ENCODE measurements around the gene FOCAD.

Gene FOCAD

DNA sequence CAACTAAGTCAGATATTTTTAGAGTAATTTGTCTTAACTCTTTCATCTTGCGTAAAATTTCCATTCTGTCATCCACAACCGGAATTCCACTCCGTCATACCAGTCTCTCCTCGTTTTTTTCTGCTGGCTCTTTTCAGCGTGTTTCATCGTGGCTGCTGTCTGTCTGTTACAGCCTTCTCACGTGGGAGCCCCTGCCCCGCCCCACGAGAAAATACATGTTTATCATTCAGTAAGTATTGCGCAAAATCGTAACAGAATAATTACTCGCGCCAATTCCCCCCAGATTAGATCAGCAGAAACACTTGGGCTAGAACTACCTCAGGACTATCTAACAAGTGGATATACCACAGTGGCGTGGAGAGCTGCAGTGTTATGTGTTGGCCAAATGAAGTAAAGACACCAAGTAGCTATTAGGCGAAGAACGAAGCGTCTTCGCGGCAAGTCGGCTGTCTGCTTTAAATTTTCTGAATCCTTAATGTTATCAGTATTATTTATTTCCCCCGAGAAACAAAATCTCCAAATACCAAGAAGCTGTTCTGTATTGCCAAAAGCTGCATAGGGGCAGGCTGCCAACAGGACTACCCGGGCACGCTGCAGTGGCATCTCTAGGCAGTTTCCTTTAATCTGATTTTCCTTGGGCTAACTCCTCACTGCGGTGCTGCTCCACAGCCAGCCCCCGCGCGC, 566 bp upstream of the FOCAD start:
- DNase-seq: peak; percentile 80

DNA sequence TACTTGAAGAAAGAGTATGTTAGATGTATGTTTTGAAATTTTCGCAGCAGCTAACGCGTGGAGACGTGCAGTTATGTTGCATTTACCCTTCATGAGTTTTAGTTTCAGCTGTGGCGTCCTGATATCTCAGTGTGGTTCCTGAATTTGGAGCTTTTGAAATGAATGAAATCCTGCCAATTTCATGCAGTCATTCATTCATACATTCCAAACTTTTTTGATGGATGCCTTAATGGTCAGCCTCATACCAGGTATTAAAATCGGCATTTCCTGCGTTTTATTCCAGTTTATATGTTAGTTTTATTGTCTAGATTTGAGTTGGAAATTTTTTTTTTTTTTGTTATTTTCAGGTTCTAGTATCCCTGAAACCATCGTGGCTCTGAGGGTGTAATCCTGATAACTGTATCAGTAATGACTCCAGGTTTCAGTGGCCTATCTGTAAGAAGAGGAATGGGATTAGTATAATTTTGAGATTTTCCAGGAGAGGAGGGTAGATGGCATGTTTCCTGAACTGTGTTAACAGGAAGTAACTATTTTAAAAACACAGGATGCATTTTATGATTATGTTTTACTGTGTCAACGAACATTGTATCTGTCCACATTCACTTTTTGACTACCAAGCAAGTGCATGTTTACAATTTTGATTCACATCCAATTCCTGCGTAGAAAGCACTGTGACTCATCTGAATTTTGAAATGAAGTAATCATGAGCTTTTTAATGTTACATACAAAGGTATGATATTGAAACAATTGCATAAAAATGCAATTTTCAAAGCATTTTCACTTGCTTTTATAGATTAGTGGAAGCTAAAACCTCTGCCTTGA, 1.0 kb downstream of the FOCAD start:
- DNase-seq: no peak

DNA sequence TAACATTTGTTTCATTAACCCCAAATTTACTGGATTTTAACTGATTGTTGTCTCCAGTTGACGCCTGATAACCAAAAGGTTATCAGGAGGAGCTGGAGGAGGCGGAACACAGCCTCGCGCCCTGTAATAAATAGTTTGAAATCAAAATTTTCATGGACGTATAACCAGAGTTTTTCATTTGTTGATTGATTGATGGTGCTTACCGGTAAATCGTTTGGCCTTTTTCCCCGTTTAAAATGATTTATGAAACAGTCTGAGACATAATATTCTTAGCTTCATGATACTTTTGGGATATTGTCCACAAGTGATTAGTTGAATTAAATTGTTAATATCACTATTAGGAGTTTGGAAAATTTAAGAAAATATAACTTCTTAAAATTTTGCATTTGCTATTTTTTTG, 1.7 kb downstream of the FOCAD start:
- no peak for DNase-seq

DNA sequence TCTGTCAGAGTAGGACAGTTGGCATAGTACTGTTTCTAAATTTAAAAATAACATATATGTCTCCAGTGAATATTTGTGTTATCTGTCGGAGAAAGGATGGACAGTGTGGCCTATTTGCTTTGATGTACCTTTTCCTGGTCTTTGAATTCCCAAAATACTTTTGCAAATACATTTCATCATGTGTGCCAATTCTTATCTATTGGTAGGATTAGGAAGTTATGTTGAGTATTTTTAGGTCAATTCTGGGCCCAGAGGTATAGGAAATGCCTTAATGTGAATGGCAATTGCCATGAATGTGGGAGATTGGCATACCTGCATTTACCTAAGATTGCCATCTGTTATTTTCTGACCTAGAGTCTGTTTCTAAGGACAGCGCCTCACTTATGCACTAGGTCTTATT, 5.8 kb downstream of the FOCAD start:
- no peak for DNase-seq

DNA sequence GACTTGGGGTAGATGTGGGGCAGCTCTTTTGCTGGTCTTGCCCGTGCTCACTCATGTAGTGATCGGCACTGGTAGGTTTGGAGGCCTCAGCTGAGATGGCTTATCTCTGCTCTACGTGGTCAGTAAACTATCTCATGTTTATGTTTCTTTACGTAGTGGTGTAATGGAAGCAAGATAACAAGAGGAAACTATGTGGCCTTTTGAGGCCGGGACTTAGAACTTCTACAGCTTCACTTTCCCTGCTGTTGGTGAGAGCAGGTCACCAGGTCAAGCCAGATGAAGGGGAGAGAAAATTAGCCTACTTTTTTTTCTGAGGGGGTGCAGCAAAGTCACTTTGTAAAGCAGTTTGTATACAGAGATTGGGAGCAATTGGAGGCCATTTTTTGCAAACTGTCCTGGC, 8.5 kb downstream of the FOCAD start:
- no peak for DNase-seq

DNA sequence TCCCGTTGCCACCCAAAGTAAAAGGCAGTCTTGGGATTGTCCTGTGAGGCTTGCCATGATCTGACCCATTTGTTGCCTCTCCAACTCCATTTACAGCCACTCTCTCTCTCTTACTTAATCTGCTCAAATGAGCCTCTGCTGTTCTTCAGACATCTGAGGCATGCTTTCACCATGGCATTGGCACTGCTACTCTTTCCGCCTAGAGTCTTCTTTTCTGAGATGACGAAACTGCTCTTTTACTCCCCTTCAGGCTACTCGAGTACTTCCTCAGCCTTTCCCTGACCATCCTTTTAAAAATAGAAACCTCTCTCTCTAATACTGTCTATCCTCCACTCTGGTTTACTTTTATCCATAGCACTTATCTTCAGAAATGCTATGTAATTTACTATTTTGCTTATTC, 9.0 kb downstream of the FOCAD start:
- no peak for DNase-seq

DNA sequence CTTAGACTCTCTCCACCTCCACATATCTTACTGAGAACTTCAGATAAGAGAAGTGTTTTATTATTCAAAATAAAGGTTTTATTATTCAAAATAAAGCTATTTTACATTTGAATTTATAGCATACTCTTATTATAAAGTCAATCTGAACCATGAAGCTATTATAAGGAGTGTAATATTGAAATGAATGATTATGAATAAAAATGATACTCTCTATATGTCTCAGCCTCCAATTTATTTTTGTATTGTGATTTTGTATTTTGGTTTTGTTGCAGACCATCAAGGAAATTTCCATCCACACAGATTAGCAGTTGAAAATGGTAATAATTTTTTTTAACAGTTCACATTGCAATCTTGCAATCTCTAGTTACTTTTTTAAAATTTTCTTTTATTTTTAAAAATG, 10.2 kb downstream of the FOCAD start:
- no peak for DNase-seq

DNA sequence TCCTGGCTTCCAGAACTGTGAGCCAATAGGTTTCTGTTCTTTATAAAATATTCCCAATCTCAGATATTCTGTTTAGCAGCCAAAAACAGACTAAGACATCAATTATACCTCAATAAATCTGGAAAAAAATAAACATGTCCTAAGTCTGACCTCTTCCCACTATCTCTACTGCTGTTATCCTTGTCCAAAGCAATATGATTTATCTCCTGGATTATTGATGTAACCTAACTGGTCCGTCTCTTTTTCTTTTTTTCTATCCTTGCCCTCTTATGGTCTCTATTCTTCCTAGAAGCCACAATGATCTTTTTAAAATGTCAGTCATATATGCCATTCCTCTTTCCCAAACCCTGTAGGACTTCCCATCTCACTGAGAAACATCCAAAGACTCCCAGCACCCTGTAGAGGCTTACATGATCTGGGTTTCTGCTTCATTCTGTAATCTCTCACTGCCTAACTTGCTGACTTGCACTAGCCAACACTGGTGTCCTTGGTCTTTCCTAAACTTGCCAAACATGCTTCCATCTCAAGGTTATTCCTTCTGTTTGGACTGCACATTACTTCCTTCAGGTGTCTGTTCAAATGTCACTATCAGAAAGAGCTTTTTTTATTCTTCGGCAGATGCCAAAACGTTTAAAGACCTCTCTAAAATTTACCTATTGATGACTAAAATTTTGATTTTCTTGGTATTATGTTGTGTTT, 13.1 kb downstream of the FOCAD start:
- DNase-seq: no peak

DNA sequence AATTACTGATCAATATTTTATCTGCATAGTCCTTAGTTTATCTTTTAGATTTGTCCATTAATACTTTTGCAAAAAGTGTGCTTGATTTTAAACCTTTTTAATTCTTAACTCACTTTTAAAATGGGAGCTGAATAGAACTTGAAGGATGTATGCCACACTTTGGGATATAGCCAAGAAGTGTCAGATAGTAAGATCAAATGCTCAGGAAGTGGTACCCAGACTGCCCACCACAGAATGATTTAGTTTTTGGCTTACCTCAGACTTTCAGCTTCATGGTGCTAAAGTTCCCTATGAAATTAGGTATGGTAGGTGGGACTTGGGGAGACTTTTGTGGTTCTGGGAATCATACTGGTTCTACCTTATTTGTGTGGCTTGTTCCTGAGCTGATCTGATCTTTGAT, 14.7 kb downstream of the FOCAD start:
- no peak for DNase-seq

DNA sequence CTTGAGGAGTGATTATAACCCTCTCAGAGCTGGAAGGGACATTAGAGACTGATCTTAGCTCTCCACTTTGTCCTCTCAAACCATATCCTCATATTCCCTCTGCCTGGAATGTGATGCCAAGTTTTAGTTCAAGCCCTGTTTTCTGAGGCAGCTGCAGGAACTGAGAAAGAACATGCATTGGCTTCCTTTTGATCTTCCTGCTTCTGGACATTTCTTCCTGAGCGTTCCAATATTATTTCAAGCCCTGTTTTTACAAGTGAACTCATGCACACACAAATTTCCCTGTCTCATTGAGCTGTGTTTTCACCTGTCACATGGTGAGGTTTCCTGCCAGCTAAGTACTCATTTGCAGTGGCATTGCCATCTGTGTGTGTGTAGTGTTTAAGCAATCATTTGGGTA, 17.0 kb downstream of the FOCAD start:
- DNase-seq: no peak

DNA sequence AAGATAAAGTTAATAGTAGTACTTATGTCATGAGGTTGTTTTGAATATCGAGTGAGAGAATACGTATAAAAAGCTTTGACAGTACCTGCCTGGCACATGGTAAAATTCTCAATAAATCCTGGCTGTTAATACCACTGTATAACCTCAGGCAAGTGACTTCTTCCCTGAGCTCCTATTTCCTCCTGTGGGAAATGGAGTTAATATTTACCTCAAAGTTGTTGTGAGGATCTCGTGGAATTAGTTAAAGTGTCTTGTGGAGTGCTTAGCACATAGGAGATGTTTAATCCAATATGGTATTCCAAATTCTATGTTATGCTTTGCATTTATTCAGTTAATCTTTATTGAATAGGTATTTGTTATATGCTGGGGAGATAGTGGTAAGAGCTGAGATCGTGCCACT, 18.5 kb downstream of the FOCAD start:
- no peak for DNase-seq

DNA sequence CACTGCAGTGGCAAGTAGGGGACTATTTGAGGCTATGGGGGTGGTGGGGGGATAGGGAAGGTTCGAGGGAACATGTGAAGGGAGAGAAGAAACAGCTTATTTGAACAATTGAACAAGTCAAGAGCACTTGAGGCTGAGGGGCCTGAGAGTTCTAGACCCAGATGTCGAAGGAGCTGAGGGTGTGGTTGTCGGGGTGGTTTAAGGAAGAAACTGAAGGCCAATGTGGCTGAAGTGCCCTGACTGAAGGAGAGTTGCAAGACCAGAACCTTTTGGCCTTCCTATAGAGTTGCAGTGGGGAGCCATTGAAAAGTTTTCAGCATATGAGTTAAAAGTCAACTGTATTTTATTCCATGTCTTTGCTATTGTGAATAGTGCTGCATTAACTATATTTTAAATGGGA, 19.1 kb downstream of the FOCAD start:
- no peak for DNase-seq

DNA sequence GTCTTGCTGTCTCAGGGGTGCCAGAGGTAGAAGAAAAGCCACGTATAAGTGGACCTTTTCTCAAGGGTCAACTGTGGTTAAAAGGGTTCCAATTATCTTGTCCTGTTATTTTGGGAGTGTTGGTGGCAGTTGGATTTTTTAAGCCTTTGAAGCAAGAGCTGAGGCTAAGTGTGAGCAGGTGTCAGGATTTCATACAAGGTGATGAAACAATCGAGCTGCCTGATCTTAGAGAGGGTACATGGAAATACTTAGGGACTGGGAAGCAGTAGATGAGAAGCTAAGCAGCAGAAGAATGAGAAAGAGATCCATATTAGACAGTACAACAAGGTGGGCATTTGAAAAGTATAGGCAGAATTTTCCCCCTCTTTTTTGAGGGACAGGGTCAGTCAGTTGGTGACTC, 23.6 kb downstream of the FOCAD start:
- DNase-seq: no peak

DNA sequence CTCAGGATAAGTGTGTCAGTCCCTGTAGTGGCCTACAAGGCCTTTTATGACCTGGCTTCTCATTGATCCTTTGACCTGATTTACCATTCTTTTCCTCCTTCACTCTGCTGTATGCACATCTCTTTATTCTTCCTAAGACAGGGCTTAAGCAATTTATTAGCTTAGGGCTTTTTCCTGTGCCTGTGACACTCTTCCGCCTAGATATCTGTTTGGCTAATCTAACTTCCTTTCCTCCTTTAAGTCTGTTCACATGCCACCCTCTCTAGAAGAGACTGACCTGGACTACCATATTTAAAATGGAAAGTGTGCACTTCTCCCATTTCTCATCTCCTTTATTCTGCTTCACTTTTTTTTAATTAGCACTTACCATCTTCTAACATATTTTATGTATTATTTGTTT, 29.1 kb downstream of the FOCAD start:
- no peak for DNase-seq

DNA sequence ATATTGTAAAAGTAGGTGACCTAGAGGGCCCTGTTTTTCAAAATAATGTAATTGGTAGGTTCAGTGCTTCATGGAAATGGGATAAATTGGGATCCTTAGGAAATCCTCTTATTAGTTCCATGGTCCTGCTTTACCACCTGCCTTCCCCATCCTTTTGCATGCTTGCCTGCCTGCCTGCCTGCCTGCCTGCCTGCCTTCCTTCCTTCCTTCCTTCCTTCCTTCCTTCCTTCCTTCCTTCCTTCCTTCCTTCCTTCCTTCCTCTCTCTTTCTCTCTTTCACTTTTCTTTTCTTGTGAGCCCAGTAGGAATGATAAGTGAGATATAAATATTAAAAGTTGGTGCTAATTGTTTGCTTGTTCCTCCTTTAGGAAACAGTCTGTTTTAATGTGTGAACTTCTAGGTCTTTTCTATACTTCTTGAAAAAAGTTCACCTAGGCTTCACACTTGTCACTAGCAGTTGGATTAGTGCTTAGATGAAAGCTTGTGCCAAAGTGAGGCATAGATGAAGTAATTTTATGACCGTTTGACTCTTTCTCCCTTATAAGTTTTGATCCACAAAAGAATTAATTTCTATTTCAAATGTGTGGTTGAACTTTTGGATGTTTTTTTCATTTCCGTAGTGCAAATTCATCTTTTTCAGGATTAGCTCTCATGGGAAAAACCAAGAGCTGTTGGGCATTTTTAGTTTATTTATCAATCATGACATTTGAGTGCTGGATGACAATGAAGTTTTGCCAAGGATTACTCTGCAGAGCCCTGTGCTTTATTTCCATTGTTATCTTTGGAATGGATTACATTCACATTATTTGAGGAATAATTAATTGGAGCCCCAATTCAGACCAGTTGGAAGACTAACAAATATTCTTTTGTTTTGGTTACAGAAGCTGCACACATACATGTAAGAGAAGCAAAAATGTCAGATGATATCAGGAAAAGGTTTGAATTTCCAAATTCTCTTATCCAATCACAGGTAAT, 30.7 kb downstream of the FOCAD start:
- no peak for DNase-seq

DNA sequence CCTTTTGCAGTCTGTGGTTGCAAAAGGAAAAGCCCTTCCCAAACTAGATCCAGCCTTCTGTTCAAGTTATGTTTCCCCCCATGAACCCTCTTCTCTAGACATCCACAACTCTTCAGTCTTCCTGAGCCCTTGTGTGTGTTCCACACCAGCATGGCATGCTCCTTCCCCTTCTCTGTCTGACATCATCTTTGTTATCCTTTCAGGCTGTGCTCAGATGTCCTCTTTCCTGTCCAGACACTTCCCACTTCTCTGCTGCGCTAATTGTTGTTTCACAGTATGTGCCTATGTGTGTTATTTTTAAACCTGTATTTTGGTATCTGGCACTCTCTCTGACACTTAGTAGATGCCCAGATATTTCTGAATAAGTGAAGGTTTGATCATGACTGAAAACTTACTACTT, 38.2 kb downstream of the FOCAD start:
- DNase-seq: no peak

DNA sequence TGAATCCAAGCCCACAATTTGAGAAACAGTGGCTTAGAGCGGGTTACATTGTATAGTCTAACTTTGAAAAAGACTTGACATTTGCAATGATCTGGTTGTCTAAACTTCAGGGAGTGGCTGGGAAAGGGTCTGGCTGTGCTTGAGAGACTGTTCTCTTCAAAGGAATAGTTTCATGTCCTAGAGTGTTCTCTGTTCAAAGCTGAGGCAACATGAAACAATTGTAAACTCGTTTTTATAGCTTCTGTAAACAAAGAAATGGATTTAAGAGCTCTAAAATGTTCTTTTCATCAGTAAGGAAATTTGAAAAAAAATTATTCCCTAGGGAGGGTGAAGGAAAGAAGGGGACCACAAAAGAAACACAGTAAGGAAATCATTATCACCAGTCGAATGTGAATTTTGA, 41.6 kb downstream of the FOCAD start:
- no peak for DNase-seq

DNA sequence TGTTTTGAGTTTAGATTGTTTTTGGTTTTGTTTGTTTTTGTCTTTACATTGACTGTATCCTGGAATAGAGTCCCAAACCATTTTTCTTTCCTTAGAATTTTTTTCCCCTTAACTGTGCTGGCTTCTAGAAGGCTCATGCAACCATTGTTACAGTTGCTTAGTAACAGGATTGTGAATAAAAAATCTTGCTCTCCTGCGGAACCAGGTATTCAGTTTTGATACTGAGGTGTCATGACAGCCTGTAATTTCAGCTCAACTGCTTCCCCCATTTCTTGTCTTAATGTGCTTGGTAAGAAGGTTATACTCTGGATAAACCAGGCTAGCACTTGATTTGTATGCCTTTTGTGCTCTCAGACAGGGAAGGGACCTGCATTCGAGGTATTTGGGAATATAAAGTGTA, 42.1 kb downstream of the FOCAD start:
- peak; percentile 22 for DNase-seq

DNA sequence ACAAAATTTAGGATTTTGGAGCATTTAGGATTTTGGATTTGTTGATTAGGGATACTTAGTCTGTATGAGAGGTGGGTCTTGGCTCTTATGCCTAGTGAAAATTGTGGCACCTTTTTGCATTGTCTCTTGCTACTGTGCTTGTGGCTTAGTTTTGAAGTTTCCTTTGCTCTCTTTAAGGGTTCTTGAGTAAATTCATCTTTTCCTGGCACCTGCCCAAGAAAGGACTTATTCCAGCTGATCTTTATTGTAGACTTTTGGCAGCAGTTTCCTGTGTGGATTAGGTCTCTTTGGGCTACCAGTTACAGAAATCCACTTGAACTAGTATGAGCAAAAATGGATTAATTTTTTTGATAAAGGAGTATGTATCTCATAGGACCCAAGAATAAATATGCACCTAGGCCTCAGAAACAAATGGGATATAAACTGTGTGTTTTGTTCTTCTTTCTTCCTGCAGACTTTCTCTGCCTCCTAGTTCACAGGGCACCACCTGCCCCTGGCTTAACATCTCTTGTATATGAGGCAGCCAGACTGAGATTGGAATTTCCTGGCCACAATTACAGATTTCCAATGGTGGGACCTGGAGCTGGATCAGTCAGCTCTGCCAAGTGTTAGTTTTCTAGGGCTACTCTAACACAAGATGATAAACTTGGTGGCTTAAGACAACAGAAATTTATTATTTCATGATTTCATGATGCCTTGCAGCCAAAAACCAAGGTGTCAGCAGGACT, 44.6 kb downstream of the FOCAD start:
- DNase-seq: no peak

DNA sequence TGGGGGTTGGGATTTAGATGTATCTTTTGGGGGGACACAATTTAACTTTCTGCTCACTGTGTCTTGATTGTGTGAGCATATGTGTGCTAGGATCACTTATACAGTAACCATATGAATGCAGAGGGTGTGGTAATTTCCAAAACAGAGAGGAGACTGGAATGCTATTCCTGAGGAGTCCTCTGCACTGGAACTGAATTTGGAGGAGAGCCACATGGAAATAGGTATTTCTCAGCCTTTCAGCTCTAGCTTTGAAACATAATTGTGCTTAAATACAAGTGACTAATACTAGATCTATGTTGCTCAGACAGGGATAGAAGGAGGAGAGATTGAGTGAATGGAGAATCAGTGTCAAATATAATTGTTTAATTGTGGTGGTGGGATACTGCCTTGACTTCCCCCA, 45.5 kb downstream of the FOCAD start:
- no peak for DNase-seq

DNA sequence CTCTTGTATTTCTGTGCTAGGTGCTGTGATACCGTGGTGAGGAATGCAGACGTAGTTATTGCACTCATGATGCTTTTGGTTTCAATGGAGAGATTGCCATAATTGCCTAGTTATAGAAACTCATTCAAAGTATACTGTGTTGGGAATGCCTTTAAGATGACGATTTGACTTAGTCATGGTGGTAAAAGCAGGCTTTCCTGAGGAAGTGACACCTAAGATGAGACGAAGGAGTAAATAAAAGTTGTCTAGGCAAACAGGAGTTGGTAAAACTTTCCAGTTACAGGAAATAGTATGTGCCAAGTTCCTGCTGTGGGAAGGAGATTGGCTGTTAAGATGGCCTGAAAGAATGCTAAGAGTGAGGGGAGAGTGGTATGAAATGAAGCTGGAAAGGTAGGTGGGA, 48.1 kb downstream of the FOCAD start:
- DNase-seq: no peak

DNA sequence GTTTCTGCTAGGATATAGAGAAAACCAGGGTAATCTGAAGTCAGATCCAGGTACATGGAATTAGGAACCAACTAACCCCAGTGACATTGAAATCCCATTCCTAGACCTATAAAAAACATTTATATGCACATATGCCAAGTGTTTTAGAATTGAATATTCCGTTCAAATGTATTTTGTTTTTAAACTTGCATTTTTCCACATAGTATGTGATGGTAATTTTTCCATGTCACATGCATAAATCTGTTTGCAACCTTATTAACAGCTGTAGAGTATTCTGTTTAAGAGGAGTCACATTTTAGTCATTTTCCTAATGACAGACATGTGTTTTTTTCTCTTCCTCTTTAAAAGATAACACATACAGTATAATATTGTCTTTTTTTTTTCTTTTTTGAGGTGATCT, 50.2 kb downstream of the FOCAD start:
- no peak for DNase-seq
